K562 (cell line): Measurements from ENCODE around the gene SFI1. TPM values are rescaled to one million over a fixed set of nuclear protein-coding genes. Genes with fewer than 3 reads are reported as not detected.

Experiments
- ATAC-seq: fragments of 200-7000 bp; cut with Tn5 transposase; 3 replicates; pipeline ENCODE4 v1.9.1; 2020; ENCODE audit warnings: moderate library complexity
- BruUV-seq: library from RNA; stranded (reverse); fragments of 400-500 nt; replicated peaks from 2 replicates; lab custom pipeline; 2021; lab: Mats Ljungman, UMichigan
- CTCF ChIA-PET: fragments of 300-600 bp; formaldehyde crosslinking; extraction: SDS; loops from one replicate; lab custom pipeline; 2021; ENCODE audit warnings: low intra/inter-chr PET ratio; lab: Yijun Ruan, JAX
- POLR2A ChIA-PET: fragments of 300-600, 350-650 bp; sonication (Branson Sonifier 250); formaldehyde crosslinking; extraction: SDS; loops from one replicate; lab custom pipeline; 2021; ENCODE audit warnings: antibody characterized with exemption, inconsistent platforms; lab: Yijun Ruan, JAX
- DNase-seq, 4 experiments: peaks; one replicate each; pipeline versions ENCODE4 v3.0.0 to v3.0.0-alpha.2; 2011 to 2018; ENCODE audit warnings: low spot score in 3 of 4, mixed read lengths in 3 of 4; ENCODE audit errors: extremely low read depth in 1 of 4
- FAIRE-seq: peaks from 2 replicates; lab custom pipeline; 2011; peaks lifted over from hg19 to GRCh38; lab: Jason Lieb, UNC
- H2AFZ ChIP-seq: 2 replicates; pipeline ENCODE4 v1.6.0; 2011; ENCODE audit warnings: low read depth, low read length, control low read depth, inconsistent platforms
- H3K27ac ChIP-seq: fragments of 200-600 bp; 3 replicates; pipeline ENCODE4 v1.8.0; 2011; ENCODE audit warnings: low read depth, mild to moderate bottlenecking, control low read depth, inconsistent platforms, low read length, moderate library complexity, mixed read lengths; ENCODE audit errors: extremely low read depth
- H3K27me3 ChIP-seq, 2 experiments: fragments of 300-600 bp in 1 of 2; 2 replicates in 1 of 2; 3 replicates in 1 of 2; pipeline versions ENCODE4 v1.6.0 to v1.8.0; 2011; ENCODE audit warnings: inconsistent platforms in 2 of 2, low read length in 2 of 2, mild to moderate bottlenecking in 1 of 2, mixed read lengths in 1 of 2, moderate library complexity in 1 of 2; ENCODE audit not compliant: control insufficient read depth in 2 of 2, insufficient read depth in 2 of 2
- H3K36me3 ChIP-seq: fragments of 300-600 bp; 3 replicates; pipeline ENCODE4 v1.8.0; 2011; ENCODE audit warnings: mild to moderate bottlenecking, low read length, inconsistent platforms; ENCODE audit not compliant: control insufficient read depth, insufficient read depth
- H3K4me1 ChIP-seq, 2 experiments: fragments of 200-600 bp in 1 of 2; replicated peaks in 1 of 2; 2 replicates in 1 of 2; 3 replicates in 1 of 2; pipeline versions ENCODE4 v1.5.1 to v1.8.0; 2011; ENCODE audit warnings: inconsistent platforms in 2 of 2, low read length in 2 of 2, mild to moderate bottlenecking in 1 of 2, mixed read lengths in 1 of 2, moderate library complexity in 1 of 2; ENCODE audit not compliant: control insufficient read depth in 2 of 2, insufficient read depth in 2 of 2
- H3K4me2 ChIP-seq: 2 replicates; pipeline ENCODE4 v1.6.1; 2011; ENCODE audit warnings: low read length, control low read depth, inconsistent platforms, mixed read lengths; ENCODE audit not compliant: insufficient read depth
- H3K4me3 ChIP-seq: fragments of 200-600 bp; sonication (generic), shearing (Covaris generic); 2 replicates; pipeline ENCODE4 v1.5.1; 2016; ENCODE audit warnings: control low read depth, inconsistent platforms
- H3K79me2 ChIP-seq: fragments of 200-600 bp; 3 replicates; pipeline ENCODE4 v1.8.0; 2011; ENCODE audit warnings: low read length, inconsistent platforms; ENCODE audit not compliant: control insufficient read depth, insufficient read depth
- H3K9ac ChIP-seq, 2 experiments: 2 replicates each; pipeline versions ENCODE4 v1.6.0 to v1.6.1; 2011; ENCODE audit warnings: low read depth in 2 of 2, low read length in 2 of 2, control low read depth in 1 of 2, inconsistent platforms in 1 of 2, mild to moderate bottlenecking in 1 of 2, mixed read lengths in 1 of 2; ENCODE audit not compliant: insufficient read depth in 1 of 2
- H3K9me1 ChIP-seq: one replicate; pipeline ENCODE4 v1.6.0; 2011; ENCODE audit warnings: inconsistent platforms, mild to moderate bottlenecking, low read length, moderate library complexity; ENCODE audit not compliant: control insufficient read depth, insufficient read depth
- H3K9me3 ChIP-seq: replicated peaks from 2 replicates; pipeline ENCODE4 v1.5.1; 2011; ENCODE audit warnings: low read depth, low read length, inconsistent platforms; ENCODE audit not compliant: control insufficient read depth, insufficient read depth
- H4K20me1 ChIP-seq: replicated peaks from 2 replicates; pipeline ENCODE4 v1.6.1; 2011; ENCODE audit warnings: low read length, inconsistent platforms, mixed read lengths; ENCODE audit not compliant: control insufficient read depth, insufficient read depth
- ADNP ChIP-seq: fragments of 200-800 bp; sonication (Bioruptor generic); IDR thresholded peaks from 2 replicates; pipeline ENCODE4 v1.6.1; 2016; ENCODE audit warnings: missing genetic modification characterization, missing compliant biosample characterization
- BRF1 ChIP-seq: IDR thresholded peaks from 3 replicates; pipeline ENCODE4 v1.6.1; 2011; ENCODE audit warnings: borderline replicate concordance, mild to moderate bottlenecking; ENCODE audit not compliant: insufficient read length; ENCODE audit errors: extremely low read depth
- EP300 ChIP-seq: IDR thresholded peaks from 2 replicates; pipeline ENCODE4 v1.6.1; 2012; ENCODE audit warnings: low read length, improper control_type of control experiment
- GATAD2B ChIP-seq: fragments of 450-650 bp; IDR thresholded peaks from 2 replicates; pipeline ENCODE4 v1.6.1; 2017; ENCODE audit warnings: mild to moderate bottlenecking, borderline replicate concordance
- GTF2A2 ChIP-seq: IDR thresholded peaks from 2 replicates; pipeline ENCODE4 v1.6.1; 2016; ENCODE audit warnings: mild to moderate bottlenecking, missing genetic modification characterization, missing compliant biosample characterization
- HCFC1 ChIP-seq: IDR thresholded peaks from 2 replicates; pipeline ENCODE4 v1.6.1; 2012; ENCODE audit warnings: low read depth, low read length, improper control_type of control experiment
- HNRNPUL1 ChIP-seq: fragments of 200-400 bp; formaldehyde crosslinking; IDR thresholded peaks from 2 replicates; pipeline ENCODE4 v1.6.1; 2017; ENCODE audit warnings: low read length
- MTA1 ChIP-seq: fragments of 450-650 bp; IDR thresholded peaks from 2 replicates; pipeline ENCODE4 v1.6.1; 2017; ENCODE audit warnings: borderline replicate concordance
- PHF20 ChIP-seq: fragments of 450-650 bp; IDR thresholded peaks from 2 replicates; pipeline ENCODE4 v1.6.1; 2018; ENCODE audit not compliant: partially characterized antibody
- PRPF4 ChIP-seq: fragments of 200-400 bp; formaldehyde crosslinking; IDR thresholded peaks from one replicate; pipeline ENCODE4 v1.6.1; 2017; ENCODE audit warnings: low read length, low read depth, mild to moderate bottlenecking; ENCODE audit not compliant: insufficient read depth, poor library complexity, severe bottlenecking
- SIRT6 ChIP-seq: IDR thresholded peaks from one replicate; pipeline ENCODE4 v1.6.1; 2012; ENCODE audit warnings: low read depth, mild to moderate bottlenecking, control low read depth, inconsistent platforms, low read length, moderate library complexity
- SP2 ChIP-seq: IDR thresholded peaks from 2 replicates; pipeline ENCODE4 v1.6.1; 2011; ENCODE audit warnings: mild to moderate bottlenecking, low read depth, low read length, moderate library complexity; ENCODE audit not compliant: poor library complexity, severe bottlenecking; ENCODE audit errors: extremely low read depth
- ZNF197 ChIP-seq: fragments of 200-800 bp; sonication (Bioruptor generic); IDR thresholded peaks from 2 replicates; pipeline ENCODE4 v1.6.1; 2016; ENCODE audit warnings: low read depth, missing genetic modification characterization, missing compliant biosample characterization
- ZNF311 ChIP-seq: fragments of 250-450 bp; sonication (Bioruptor Pico); IDR thresholded peaks from 2 replicates; pipeline ENCODE4 v1.4.0; 2020; ENCODE audit warnings: mild to moderate bottlenecking, moderate library complexity
- ZNF586 ChIP-seq: fragments of 450-650 bp; formaldehyde crosslinking; conservative IDR thresholded peaks from 2 replicates; pipeline ENCODE4 v1.4.0; 2020; ENCODE audit warnings: mild to moderate bottlenecking, moderate library complexity
- ZNF699 ChIP-seq: fragments of 250-450 bp; sonication (Bioruptor Pico); IDR thresholded peaks from 2 replicates; pipeline ENCODE4 v1.8.0; 2021; ENCODE audit warnings: mild to moderate bottlenecking, moderate library complexity; ENCODE audit not compliant: insufficient replicate concordance
- WGBS: fragments of 100-300 bp; shearing (Covaris generic); methylation state at CpG from one replicate; pipeline ENCODE4 v1.1.6; 2016; ENCODE audit warnings: low coverage, mixed read lengths; ENCODE audit not compliant: insufficient coverage; ENCODE audit errors: missing lambda C conversion rate; 5-methylcytosine and 5-hydroxymethylcytosine counted together
- in situ Hi-C: fragments of 300-500 bp; cut with MboI; formaldehyde crosslinking; loops from 4 replicates; pipeline ENCODE4 v1.15.0; 2018; ENCODE audit warnings: inconsistent platforms, mixed read lengths
- intact Hi-C: fragments of 100-400 bp; cut with micrococcal nuclease; formaldehyde crosslinking; loops from 2 replicates; pipeline ENCODE4 v1.14.2; 2022
- polyA plus RNA-seq, 8 experiments: library from polyadenylated mRNA; depleted of rRNA in 4 of 8; stranded (reverse) in 5 of 8; unstranded in 3 of 8; fragments of >200 nt; fragmentation: Nextera tagmentation in 2 of 8; fragmentation: Illumina TruSeq in 1 of 8; extraction: Ambion mirVana in 2 of 8; extraction: Trizol in 1 of 8; gene quantifications; 2 replicates each; pipeline versions ENCODE4 v1.2.1 to v1.2.3, GENCODE V29; 2011 to 2014; ENCODE audit warnings: inconsistent platforms in 1 of 8, missing spikeins in 1 of 8
- total RNA-seq, 7 experiments: library from RNA; depleted of rRNA in 6 of 7; stranded (reverse); fragments of >200 nt in 6 of 7; fragmentation: Illumina TruSeq in 2 of 7; extraction: Trizol in 2 of 7; gene quantifications; 2 replicates each; pipeline versions ENCODE4 v1.2.1 to v1.2.3, GENCODE V29; 2011 to 2021; ENCODE audit warnings: low replicate concordance in 1 of 7
- TF ChIP-seq, protein P1 (sequence below): fragments of 250-450 bp; sonication (Bioruptor Pico); IDR thresholded peaks from 2 replicates; pipeline ENCODE4 v1.4.0; 2020; ENCODE audit warnings: borderline replicate concordance
- TF ChIP-seq, protein P2 (sequence below): fragments of 200-800 bp; sonication (Bioruptor generic); IDR thresholded peaks from 2 replicates; pipeline ENCODE4 v1.6.1; 2017; ENCODE audit warnings: missing genetic modification characterization, missing compliant biosample characterization

The SFI1 gene
- total and polyA plus RNA-seq, 9 of the 15 experiments (the other 6 are each of a cell fraction or from before 2014, with no cell fraction given): 3.0 to 25.6 (median 14.1) TPM

DNA sequence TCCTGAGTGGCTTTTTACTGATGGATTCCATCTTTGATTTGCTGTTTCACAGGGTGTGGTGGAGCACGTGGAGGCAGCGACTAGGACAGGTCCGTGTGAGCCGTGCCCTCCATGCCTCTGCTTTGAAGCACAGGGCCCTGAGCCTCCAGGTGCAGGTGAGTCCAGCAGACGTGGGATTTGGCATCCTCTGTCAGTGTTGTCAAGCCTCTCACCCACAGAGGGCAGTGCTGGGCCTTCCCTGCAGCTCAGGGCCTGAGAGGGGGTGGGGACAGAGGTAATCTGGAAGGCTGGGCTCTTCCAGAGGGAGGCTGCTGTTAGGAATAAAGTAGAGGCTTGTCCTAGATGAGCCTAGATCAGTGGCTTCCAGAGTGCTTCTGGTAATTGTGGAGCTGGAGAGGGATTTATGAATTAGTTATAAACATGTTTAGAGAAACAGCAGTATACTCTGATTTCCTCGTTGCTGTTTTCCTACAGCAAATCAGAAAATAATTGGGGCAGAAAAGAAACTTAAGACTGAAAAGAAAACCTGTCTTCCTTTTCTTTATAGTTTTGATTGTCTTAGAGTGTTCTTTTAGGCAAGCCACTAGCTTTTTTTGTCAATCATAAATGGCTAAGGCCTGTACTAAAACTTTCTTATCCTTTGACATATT is 65.0 kb downstream of the SFI1 start:
- peak; percentile 72 to 82 (median 72) for DNase-seq
- H3K4me3 ChIP-seq: no peak overlapping the region
- H3K27me3 ChIP-seq: no peaks in the 10 kb centered on the region
- H3K36me3 ChIP-seq: peaks cover 17% of the 10 kb centered on the region; the same call in 1 of the 3 replicates
- H3K9ac ChIP-seq: no peak overlapping the region
- peak; percentile 100 for ATAC-seq
- no peaks in the 10 kb centered on the region for H3K79me2 ChIP-seq
- H3K4me1 ChIP-seq: peaks cover 0 to 3% of the 10 kb centered on the region in 2 experiments; a peak in 2 of 5 replicates
- POLR2A ChIA-PET: interaction anchor here (1.0 to 1.5 kb wide), 3 partner anchors 9 to 136 kb away, joined by 3 to 5 read pairs (median 4); no protein-coding TSS in a partner anchor
- no peak overlapping the region for H3K4me2 ChIP-seq
- peak; percentile 78 for FAIRE-seq
- in situ Hi-C loops (loop anchor here (5.0 kb wide), 1 partner anchor 71 kb away; no protein-coding TSS in a partner anchor), intact Hi-C loops (loop anchor here (1.0 to 10.0 kb wide), 2 partner anchors 72 to 413 kb away; no protein-coding TSS in a partner anchor)
- H2AFZ ChIP-seq: no peak overlapping the region
- 11% methylated on average over 6 of the region's 6 CpGs for WGBS
- H3K9me3 ChIP-seq: no peaks in the 10 kb centered on the region
- H3K27ac ChIP-seq: no peak overlapping the region
- CTCF ChIA-PET: interaction anchor here (0.6 to 1.0 kb wide), 3 partner anchors 70 to 169 kb away, joined by 3 read pairs; no protein-coding TSS in a partner anchor
- no TSS peak for BruUV-seq
- no peaks in the 10 kb centered on the region for H4K20me1 ChIP-seq
- H3K9me1 ChIP-seq: no peaks in the 10 kb centered on the region
- TF ChIP-seq PHF20: no peak
- no peak for TF ChIP-seq ZNF699
- TF ChIP-seq PRPF4: no peak
- no peak for TF ChIP-seq ZNF586
- TF ChIP-seq HCFC1: no peak
- no peak for TF ChIP-seq SIRT6
- no peak for TF ChIP-seq GTF2A2
- peak; percentile 11; the same call in 1 of the 2 replicates for TF ChIP-seq EP300
- TF ChIP-seq GATAD2B: no peak
- no peak for TF ChIP-seq MTA1
- no peak for TF ChIP-seq BRF1
- TF ChIP-seq, protein P1, sequence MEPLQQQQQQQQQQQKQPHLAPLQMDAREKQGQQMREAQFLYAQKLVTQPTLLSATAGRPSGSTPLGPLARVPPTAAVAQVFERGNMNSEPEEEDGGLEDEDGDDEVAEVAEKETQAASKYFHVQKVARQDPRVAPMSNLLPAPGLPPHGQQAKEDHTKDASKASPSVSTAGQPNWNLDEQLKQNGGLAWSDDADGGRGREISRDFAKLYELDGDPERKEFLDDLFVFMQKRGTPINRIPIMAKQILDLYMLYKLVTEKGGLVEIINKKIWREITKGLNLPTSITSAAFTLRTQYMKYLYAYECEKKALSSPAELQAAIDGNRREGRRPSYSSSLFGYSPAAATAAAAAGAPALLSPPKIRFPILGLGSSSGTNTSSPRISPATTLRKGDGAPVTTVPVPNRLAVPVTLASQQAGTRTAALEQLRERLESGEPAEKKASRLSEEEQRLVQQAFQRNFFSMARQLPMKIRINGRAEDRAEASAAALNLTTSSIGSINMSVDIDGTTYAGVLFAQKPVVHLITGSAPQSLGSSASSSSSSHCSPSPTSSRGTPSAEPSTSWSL: no peak
- TF ChIP-seq ADNP: no peak
- TF ChIP-seq ZNF197 (CRISPR knock-in tag): no peak
- TF ChIP-seq HNRNPUL1: no peak
- TF ChIP-seq SP2: no peak
- TF ChIP-seq, protein P2, sequence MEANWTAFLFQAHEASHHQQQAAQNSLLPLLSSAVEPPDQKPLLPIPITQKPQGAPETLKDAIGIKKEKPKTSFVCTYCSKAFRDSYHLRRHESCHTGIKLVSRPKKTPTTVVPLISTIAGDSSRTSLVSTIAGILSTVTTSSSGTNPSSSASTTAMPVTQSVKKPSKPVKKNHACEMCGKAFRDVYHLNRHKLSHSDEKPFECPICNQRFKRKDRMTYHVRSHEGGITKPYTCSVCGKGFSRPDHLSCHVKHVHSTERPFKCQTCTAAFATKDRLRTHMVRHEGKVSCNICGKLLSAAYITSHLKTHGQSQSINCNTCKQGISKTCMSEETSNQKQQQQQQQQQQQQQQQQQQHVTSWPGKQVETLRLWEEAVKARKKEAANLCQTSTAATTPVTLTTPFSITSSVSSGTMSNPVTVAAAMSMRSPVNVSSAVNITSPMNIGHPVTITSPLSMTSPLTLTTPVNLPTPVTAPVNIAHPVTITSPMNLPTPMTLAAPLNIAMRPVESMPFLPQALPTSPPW: no peak
- TF ChIP-seq ZNF311 (CRISPR knock-in tag): no peak
